Activated effector memory CD4-positive, alpha-beta T cell treated with anti-CD3 and anti-CD28 coated beads, Interleukin-2, amount 50 U/mL, for 16 hours (primary cell): ENCODE data around the gene NUTM2A.
"Not testable (repeated sequence)": the region's sequence is repeated elsewhere in the genome, so short reads cannot be mapped to it uniquely, and the experiment has no call there.

Source experiments
- DNase-seq: peaks from one replicate; pipeline ENCODE4 v3.0.0-alpha.2; 2020

The NUTM2A gene

GRCh38 chr10:87225148-87225547, at the start of gene NUTM2A:
NUTM2A (plus strand) TSS chr10:87225448; CDS start chr10:87225831, 383 bp downstream.
- DNase-seq: not testable (repeated sequence)

- DNase-seq: not testable (repeated sequence)
Observed at GRCh38 chr10:87177587-87177986, 47.7 kb upstream of the NUTM2A start.

GRCh38 chr10:87184421-87184820, 40.8 kb upstream of the NUTM2A start:
- not testable (repeated sequence) for DNase-seq

GRCh38 chr10:87186016-87186415, 39.2 kb upstream of the NUTM2A start:
- DNase-seq: not testable (repeated sequence)

GRCh38 chr10:87187573-87187972, 37.7 kb upstream of the NUTM2A start:
- not testable (repeated sequence) for DNase-seq

GRCh38 chr10:87191841-87192240, 33.4 kb upstream of the NUTM2A start:
- DNase-seq: not testable (repeated sequence)

- peak; percentile 64 for DNase-seq
Observed at GRCh38 chr10:87200924-87201323, 24.3 kb upstream of the NUTM2A start.

- not testable (repeated sequence) for DNase-seq
Observed at GRCh38 chr10:87204801-87205200, 20.4 kb upstream of the NUTM2A start.

- DNase-seq: not testable (repeated sequence)
Observed at GRCh38 chr10:87206922-87207321, 18.3 kb upstream of the NUTM2A start.

GRCh38 chr10:87210309-87210708, 14.9 kb upstream of the NUTM2A start:
- DNase-seq: not testable (repeated sequence)

GRCh38 chr10:87211848-87212247, 13.4 kb upstream of the NUTM2A start:
- not testable (repeated sequence) for DNase-seq

GRCh38 chr10:87213150-87213765, 12.0 kb upstream of the NUTM2A start:
- not testable (repeated sequence) for DNase-seq

- not testable (repeated sequence) for DNase-seq
Observed at GRCh38 chr10:87213806-87214205, 11.4 kb upstream of the NUTM2A start.

- DNase-seq: not testable (repeated sequence)
Observed at GRCh38 chr10:87216120-87216519, 9.1 kb upstream of the NUTM2A start.

GRCh38 chr10:87219370-87219769, 5.9 kb upstream of the NUTM2A start:
- DNase-seq: not testable (repeated sequence)

GRCh38 chr10:87222789-87223188, 2.5 kb upstream of the NUTM2A start:
- not testable (repeated sequence) for DNase-seq

GRCh38 chr10:87228247-87228646, 3.0 kb downstream of the NUTM2A start:
- not testable (repeated sequence) for DNase-seq

- not testable (repeated sequence) for DNase-seq
Observed at GRCh38 chr10:87229211-87229610, 4.0 kb downstream of the NUTM2A start.

GRCh38 chr10:87234854-87235253, 9.6 kb downstream of the NUTM2A start:
- DNase-seq: not testable (repeated sequence)

- not testable (repeated sequence) for DNase-seq
Observed at GRCh38 chr10:87237244-87237643, 12.0 kb downstream of the NUTM2A start.

- not testable (repeated sequence) for DNase-seq
Observed at GRCh38 chr10:87239346-87239808, 14.1 kb downstream of the NUTM2A start.

GRCh38 chr10:87242192-87242591, 16.9 kb downstream of the NUTM2A start:
- DNase-seq: not testable (repeated sequence)

- DNase-seq: not testable (repeated sequence)
Observed at GRCh38 chr10:87247335-87247734, 22.1 kb downstream of the NUTM2A start.

GRCh38 chr10:87248818-87249353, 23.6 kb downstream of the NUTM2A start:
- not testable (repeated sequence) for DNase-seq
